ENCODE results near the gene FLYWCH1.

DNA sequence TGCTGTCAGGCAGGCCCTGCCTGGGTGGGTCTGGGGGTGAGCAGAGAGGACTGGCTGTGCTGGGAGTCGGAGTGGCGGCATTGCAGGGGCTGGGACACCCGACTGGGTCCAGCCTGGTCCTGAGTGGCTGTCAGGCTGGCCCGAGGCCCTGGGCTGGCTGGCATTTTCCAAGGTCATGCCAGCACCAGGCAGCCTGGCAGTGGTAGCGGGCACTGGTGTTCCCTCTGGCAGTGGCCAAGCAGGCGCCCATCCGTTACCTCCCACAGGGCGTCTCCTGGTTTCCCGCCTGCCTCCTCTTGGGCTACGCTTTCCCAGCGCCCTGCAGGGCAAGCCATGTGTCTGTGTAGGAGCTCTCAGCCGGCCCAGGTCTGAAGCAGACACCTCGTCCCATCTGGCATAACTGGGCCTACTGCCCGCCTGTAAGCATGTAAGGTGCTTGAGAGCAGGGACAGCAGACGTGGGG is 74.2 kb downstream of the FLYWCH1 start:
- TF ChIP-seq, protein P1, sequence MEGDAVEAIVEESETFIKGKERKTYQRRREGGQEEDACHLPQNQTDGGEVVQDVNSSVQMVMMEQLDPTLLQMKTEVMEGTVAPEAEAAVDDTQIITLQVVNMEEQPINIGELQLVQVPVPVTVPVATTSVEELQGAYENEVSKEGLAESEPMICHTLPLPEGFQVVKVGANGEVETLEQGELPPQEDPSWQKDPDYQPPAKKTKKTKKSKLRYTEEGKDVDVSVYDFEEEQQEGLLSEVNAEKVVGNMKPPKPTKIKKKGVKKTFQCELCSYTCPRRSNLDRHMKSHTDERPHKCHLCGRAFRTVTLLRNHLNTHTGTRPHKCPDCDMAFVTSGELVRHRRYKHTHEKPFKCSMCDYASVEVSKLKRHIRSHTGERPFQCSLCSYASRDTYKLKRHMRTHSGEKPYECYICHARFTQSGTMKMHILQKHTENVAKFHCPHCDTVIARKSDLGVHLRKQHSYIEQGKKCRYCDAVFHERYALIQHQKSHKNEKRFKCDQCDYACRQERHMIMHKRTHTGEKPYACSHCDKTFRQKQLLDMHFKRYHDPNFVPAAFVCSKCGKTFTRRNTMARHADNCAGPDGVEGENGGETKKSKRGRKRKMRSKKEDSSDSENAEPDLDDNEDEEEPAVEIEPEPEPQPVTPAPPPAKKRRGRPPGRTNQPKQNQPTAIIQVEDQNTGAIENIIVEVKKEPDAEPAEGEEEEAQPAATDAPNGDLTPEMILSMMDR (IDR thresholded peaks at IDR 0.05; ENCODE audit: borderline replicate concordance, extremely low read depth, low read length, poor library complexity, severe bottlenecking), result no peak
- no peak for TF ChIP-seq EZH2 (IDR thresholded peaks at IDR 0.05; ENCODE audit: borderline replicate concordance, low read depth, low read length, severe bottlenecking)

Measured in DND-41 (cell line).